Measurements from ENCODE around the gene PROM1. TPM values are rescaled to one million over a fixed set of nuclear protein-coding genes. Genes with fewer than 3 reads are reported as not detected.

PROM1 gene
- total RNA-seq, 1 donor from 2014 or later, result 12.4 TPM

- Mint-ChIP-seq H3K27ac (no peak overlapping the region), H3K27me3 (ENCODE audit: low read depth) (peaks cover 49% of the 10 kb centered on the region), H3K4me3 (no peak overlapping the region), H3K36me3 (no peaks in the 10 kb centered on the region), H3K9me3 (no peaks in the 10 kb centered on the region), H3K4me1 (no peaks in the 10 kb centered on the region)
- DNase-seq (ENCODE audit: low spot score in 2 of 2, unreplicated experiment in 2 of 2), result no peak
- no peak for TF ChIP-seq CTCF (IDR thresholded peaks at IDR 0.05; ENCODE audit: unreplicated experiment)
Observed at GRCh38 chr4:16120720-16121119, 36.9 kb upstream of the PROM1 start.

- no peak overlapping the region for H3K27ac Mint-ChIP-seq
- no peak overlapping the region for H3K4me3 Mint-ChIP-seq
- no peaks in the 10 kb centered on the region for H3K9me3 Mint-ChIP-seq
- no peak for TF ChIP-seq CTCF (IDR thresholded peaks at IDR 0.05; ENCODE audit: unreplicated experiment)
- peaks cover 53% of the 10 kb centered on the region for H3K27me3 Mint-ChIP-seq (ENCODE audit: low read depth)
- no peaks in the 10 kb centered on the region for H3K4me1 Mint-ChIP-seq
- no peaks in the 10 kb centered on the region for H3K36me3 Mint-ChIP-seq
- no peak for DNase-seq (ENCODE audit: low spot score in 2 of 2, unreplicated experiment in 2 of 2)
Observed at GRCh38 chr4:16119981-16120380, 36.2 kb upstream of the PROM1 start.

GRCh38 chr4:16118090-16118489 is 34.3 kb upstream of the PROM1 start:
- Mint-ChIP-seq H3K27me3 (ENCODE audit: low read depth) (peaks cover 48% of the 10 kb centered on the region), H3K27ac (no peak overlapping the region), H3K4me3 (no peak overlapping the region), H3K9me3 (no peaks in the 10 kb centered on the region), H3K4me1 (no peaks in the 10 kb centered on the region), H3K36me3 (no peaks in the 10 kb centered on the region)
- no peak for DNase-seq (ENCODE audit: low spot score in 2 of 2, unreplicated experiment in 2 of 2)
- no peak for TF ChIP-seq CTCF (IDR thresholded peaks at IDR 0.05; ENCODE audit: unreplicated experiment)

- Mint-ChIP-seq H3K4me1 (no peaks in the 10 kb centered on the region), H3K27me3 (ENCODE audit: low read depth) (peaks cover 47% of the 10 kb centered on the region), H3K27ac (no peak overlapping the region), H3K36me3 (no peaks in the 10 kb centered on the region), H3K9me3 (no peaks in the 10 kb centered on the region), H3K4me3 (no peak overlapping the region)
- no peak for TF ChIP-seq CTCF (IDR thresholded peaks at IDR 0.05; ENCODE audit: unreplicated experiment)
- no peak for DNase-seq (ENCODE audit: low spot score in 2 of 2, unreplicated experiment in 2 of 2)
Observed at GRCh38 chr4:16117164-16117563, 33.3 kb upstream of the PROM1 start.

- no peak for TF ChIP-seq CTCF (IDR thresholded peaks at IDR 0.05; ENCODE audit: unreplicated experiment)
- H3K4me1 Mint-ChIP-seq, result no peaks in the 10 kb centered on the region
- no peaks in the 10 kb centered on the region for H3K36me3 Mint-ChIP-seq
- H3K27me3 Mint-ChIP-seq (ENCODE audit: low read depth), result peaks cover 51% of the 10 kb centered on the region
- no peak for DNase-seq (ENCODE audit: low spot score in 2 of 2, unreplicated experiment in 2 of 2)
- H3K27ac Mint-ChIP-seq, result no peak overlapping the region
- H3K9me3 Mint-ChIP-seq, result no peaks in the 10 kb centered on the region
- H3K4me3 Mint-ChIP-seq, result no peak overlapping the region
Observed at GRCh38 chr4:16116493-16116990, 32.7 kb upstream of the PROM1 start.

GRCh38 chr4:16116019-16116418 is 32.2 kb upstream of the PROM1 start:
- no peak for DNase-seq (ENCODE audit: low spot score in 2 of 2, unreplicated experiment in 2 of 2)
- peaks cover 49% of the 10 kb centered on the region for H3K27me3 Mint-ChIP-seq (ENCODE audit: low read depth)
- H3K4me3 Mint-ChIP-seq, result no peak overlapping the region
- H3K9me3 Mint-ChIP-seq, result no peaks in the 10 kb centered on the region
- H3K36me3 Mint-ChIP-seq, result no peaks in the 10 kb centered on the region
- TF ChIP-seq CTCF (IDR thresholded peaks at IDR 0.05; ENCODE audit: unreplicated experiment), result no peak
- no peak overlapping the region for H3K27ac Mint-ChIP-seq
- no peaks in the 10 kb centered on the region for H3K4me1 Mint-ChIP-seq

All from mesothelial cell of epicardium (in vitro differentiated cells).